HL-60 (cell line): ENCODE measurements around the gene NSUN6.

ENCODE experiments used
- DNase-seq, 2 experiments: peaks; one replicate each; pipeline ENCODE4 v3.0.0-alpha.2; 2010 to 2020; ENCODE audit warnings: low read depth in 1 of 2, low spot score in 1 of 2
- H3K27ac ChIP-seq: fragments of 250-450 bp; sonication (Bioruptor Pico); replicated peaks from 2 replicates; pipeline ENCODE4 v1.5.1; 2020; ENCODE audit warnings: mild to moderate bottlenecking, moderate library complexity
- H3K27me3 ChIP-seq: fragments of 250-450 bp; sonication (Bioruptor Pico); 2 replicates; pipeline ENCODE4 v1.5.1; 2021; ENCODE audit warnings: mild to moderate bottlenecking, moderate library complexity; ENCODE audit not compliant: insufficient read depth, poor library complexity, severe bottlenecking
- H3K4me3 ChIP-seq: replicated peaks from 2 replicates; pipeline ENCODE4 v1.5.1; 2011; ENCODE audit warnings: mild to moderate bottlenecking, control low read depth, low read length; ENCODE audit not compliant: insufficient read depth
- GABPA ChIP-seq: IDR thresholded peaks from 2 replicates; pipeline ENCODE4 v1.6.1; 2012; ENCODE audit warnings: low read depth
- POLR2AphosphoS5 ChIP-seq: IDR thresholded peaks from 2 replicates; pipeline ENCODE4 v1.6.1; 2012; ENCODE audit warnings: low read depth
- REST ChIP-seq: IDR thresholded peaks from 2 replicates; pipeline ENCODE4 v1.6.1; 2012; ENCODE audit warnings: low read depth; ENCODE audit not compliant: insufficient replicate concordance
- SPI1 ChIP-seq: IDR thresholded peaks from 2 replicates; pipeline ENCODE4 v1.6.1; 2012; ENCODE audit warnings: low read depth, mild to moderate bottlenecking, borderline replicate concordance
- TF ChIP-seq, protein P1 (sequence below): IDR thresholded peaks from one replicate; pipeline ENCODE4 v1.5.1; 2011; ENCODE audit warnings: low read length, control low read depth, inconsistent platforms; ENCODE audit not compliant: insufficient read depth

The NSUN6 gene

GRCh38 chr10:18683427-18683826, 32.0 kb upstream of the NSUN6 start:
- TF ChIP-seq GABPA (no peak), SPI1 (no peak), POLR2AphosphoS5 (no peak), REST (no peak)
- TF ChIP-seq, protein P1, sequence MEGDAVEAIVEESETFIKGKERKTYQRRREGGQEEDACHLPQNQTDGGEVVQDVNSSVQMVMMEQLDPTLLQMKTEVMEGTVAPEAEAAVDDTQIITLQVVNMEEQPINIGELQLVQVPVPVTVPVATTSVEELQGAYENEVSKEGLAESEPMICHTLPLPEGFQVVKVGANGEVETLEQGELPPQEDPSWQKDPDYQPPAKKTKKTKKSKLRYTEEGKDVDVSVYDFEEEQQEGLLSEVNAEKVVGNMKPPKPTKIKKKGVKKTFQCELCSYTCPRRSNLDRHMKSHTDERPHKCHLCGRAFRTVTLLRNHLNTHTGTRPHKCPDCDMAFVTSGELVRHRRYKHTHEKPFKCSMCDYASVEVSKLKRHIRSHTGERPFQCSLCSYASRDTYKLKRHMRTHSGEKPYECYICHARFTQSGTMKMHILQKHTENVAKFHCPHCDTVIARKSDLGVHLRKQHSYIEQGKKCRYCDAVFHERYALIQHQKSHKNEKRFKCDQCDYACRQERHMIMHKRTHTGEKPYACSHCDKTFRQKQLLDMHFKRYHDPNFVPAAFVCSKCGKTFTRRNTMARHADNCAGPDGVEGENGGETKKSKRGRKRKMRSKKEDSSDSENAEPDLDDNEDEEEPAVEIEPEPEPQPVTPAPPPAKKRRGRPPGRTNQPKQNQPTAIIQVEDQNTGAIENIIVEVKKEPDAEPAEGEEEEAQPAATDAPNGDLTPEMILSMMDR: no peak
- Histone ChIP-seq H3K27ac (no peak overlapping the region), H3K4me3 (no peak overlapping the region), H3K27me3 (no peaks in the 10 kb centered on the region)
- DNase-seq: no peak

GRCh38 chr10:18681971-18682411, 30.6 kb upstream of the NSUN6 start:
- TF ChIP-seq POLR2AphosphoS5: no peak
- TF ChIP-seq, protein P1: no peak
- no peak for TF ChIP-seq SPI1
- TF ChIP-seq REST: no peak
- TF ChIP-seq GABPA: no peak
- H3K4me3 ChIP-seq: no peak overlapping the region
- H3K27ac ChIP-seq: no peak overlapping the region
- no peaks in the 10 kb centered on the region for H3K27me3 ChIP-seq
- no peak for DNase-seq

GRCh38 chr10:18681366-18681765, 30.0 kb upstream of the NSUN6 start:
- H3K27me3 ChIP-seq: no peaks in the 10 kb centered on the region
- H3K4me3 ChIP-seq: no peak overlapping the region
- H3K27ac ChIP-seq: no peak overlapping the region
- DNase-seq: no peak
- TF ChIP-seq POLR2AphosphoS5 (no peak), REST (no peak), SPI1 (no peak), GABPA (no peak)

DNA sequence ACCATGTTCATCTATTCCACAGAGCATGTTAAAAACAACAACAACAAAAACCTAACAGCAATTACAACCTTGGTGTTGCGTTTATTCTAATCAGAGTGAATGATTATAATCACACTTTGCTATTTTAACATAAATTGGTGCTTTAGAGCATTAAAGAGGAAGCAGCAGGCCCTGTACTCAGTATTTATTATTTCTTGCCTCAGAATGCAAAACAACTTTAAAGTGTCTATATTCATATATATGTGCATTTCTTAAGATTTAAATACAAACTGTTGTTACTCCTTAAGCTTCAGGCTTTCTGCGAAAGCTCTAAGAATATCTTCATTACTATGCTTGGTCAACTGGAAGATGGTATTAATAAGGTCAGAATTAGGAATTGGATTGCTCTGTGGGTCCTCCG, 29.4 kb upstream of the NSUN6 start:
- no peak for DNase-seq
- Histone ChIP-seq H3K4me3 (no peak overlapping the region), H3K27ac (no peak overlapping the region), H3K27me3 (no peaks in the 10 kb centered on the region)
- TF ChIP-seq POLR2AphosphoS5 (no peak), REST (no peak), SPI1 (no peak), GABPA (no peak)
- TF ChIP-seq, protein P1: no peak
